ENCODE data around the gene KCNQ1.

The KCNQ1 gene

DNA sequence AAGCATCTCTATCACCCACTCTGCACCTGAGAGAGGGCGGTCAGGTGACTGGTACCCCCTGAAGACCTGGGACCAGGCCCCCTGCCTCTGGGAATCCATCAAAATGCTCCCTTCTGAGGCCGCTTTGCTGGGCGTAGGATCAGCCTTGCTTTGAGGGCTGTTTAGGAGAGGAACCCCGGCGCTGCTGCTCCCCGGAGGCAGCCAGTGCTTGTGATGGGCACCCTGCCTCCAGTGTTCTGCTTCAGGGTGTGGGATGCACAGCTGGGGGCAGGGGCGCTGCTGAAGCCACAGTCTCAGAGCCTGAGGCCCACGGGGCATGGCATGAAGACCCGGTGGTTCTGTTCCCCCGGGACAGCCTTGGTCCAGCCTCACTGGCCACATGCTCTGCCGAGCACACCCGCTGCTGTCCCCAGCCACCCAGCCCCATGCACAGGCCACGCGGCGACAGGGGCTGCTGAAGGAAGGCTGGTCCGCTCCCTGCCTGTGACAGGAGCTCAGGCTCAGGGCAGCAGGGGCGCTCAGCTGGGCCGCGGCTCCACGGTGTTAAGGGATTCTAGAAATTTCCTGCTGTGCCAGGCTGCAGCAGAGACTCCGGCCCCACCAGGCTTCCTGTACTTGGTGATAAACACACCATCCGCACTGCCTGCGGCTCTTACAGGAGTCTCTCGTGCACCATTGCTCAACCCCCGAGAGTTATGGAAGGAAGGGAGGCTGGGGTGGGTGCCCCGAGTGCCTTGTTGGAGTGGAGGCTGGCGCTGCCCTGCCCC lies 91.0 kb downstream of the KCNQ1 start:
- peak; percentile 16 for DNase-seq

DNA sequence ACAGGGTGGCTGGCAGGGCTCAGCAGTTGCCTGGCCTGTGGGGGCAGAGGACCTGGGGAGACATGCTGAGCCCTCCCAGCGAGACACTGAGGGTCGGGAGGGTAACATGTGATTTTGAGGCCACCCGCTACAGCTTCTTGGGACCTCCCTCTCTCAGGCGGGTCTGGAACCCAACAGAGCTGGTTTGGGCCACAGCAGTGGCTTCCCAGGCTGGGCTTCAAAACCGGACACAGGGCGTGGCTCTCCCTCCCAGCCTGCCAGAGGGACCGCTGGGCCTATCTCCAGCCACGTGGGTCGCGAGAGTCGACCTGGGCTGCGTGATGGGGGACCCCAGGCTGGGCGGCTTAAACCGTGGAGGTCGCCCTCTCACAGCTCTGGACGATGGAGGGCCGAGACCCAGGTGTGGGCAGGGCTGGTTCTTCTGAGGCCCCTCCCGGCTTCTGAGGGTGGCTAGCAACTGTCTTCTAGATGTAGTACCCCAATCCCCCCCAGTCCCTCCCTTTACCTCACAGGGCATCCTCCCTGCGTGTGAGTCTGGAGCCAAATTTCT lies 91.7 kb downstream of the KCNQ1 start:
- peak; percentile 10 for DNase-seq

DNA sequence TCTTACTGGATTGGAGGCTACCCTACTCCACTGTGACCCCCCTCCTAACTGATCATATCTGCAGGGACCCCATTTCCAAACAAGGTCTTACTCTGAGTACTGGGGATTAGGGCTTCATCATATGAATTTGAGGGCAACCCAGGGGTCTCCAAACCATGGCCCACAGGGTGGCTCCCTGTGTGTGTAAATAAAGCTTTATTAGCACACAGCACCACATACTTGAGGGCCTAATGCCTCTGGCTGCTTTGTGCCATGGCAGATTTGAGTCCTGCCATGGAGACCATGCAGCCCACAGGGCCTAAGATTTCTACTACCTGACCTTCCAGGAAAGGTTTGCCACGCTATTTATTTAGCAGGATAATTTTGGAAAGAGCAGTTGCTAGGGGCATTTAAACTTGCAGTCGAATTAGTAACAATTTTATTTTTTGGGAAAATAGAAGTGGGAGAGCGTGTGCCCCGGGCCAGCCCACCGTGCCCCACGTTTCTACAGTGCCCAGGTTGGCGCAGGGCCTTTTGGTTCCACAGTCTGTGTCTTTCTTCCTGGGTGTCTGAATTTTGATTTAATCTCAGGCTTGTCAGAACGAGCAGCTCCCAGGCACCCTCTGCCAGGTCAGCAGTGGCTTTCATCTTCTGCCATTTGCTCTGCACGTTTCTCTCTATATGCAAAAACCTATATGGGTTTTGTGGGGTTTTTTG lies 92.3 kb downstream of the KCNQ1 start:
- peak; percentile 5 for DNase-seq

DNA sequence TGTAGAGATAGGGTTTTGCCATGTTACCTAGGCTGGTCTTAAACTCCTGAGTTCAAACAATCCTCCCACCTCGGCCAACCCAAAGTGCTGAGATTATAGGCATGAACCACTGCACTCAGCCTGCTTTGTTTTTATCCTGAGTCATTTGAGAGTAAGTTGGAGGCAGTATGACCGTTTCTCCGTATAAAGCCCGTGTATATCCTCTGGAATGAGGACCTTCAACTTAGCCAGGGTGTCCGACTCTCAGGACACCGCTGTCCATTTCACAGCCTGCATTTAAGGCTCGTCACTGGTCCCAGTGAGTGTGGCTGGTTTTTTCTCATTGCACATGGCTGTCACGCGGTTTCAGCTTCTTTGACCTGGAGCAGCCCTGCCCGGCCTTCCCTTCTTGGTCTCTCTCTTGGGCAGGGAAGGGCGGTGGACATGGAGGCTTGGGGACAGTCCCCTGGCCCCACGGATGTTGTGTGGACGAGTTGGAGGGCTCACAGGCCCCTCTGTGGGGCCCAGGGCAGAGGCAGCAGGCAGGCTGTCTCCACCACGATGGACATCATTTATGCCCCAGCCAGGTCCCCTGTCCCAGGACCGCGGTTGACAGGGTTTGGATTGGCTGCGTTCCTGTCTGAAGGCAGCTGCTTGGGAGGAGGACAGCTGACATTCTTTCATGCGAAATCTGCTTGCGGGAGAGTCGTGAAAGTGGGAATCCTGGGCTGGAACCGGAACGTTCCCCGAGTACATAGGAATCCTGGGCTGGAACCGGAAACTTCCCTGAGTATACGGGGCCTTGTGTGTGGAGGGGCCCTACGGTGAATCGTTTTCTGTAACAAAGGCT lies 93.3 kb downstream of the KCNQ1 start:
- DNase-seq, result peak; percentile 75

DNA sequence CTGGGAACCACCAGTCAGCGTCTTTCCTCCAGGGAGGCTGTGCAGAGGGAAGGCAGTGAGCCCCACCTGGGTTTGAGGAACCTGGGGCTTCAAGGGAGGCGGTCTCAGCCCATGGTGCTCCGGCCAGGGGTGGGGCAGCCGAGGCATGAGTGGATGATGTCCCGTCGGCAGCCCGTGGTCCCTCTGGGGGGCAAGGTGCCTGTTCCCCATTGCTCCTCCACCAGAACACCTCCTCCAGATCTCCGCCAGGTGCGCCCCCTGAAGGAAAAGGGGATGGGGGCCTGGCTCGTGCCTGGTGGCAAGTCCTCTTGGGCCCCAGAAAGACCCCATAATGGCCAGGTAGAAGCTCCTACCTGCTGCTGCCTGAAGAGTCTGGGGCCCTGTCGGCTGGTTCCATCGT lies 94.1 kb downstream of the KCNQ1 start:
- peak; percentile 15 for DNase-seq

DNA sequence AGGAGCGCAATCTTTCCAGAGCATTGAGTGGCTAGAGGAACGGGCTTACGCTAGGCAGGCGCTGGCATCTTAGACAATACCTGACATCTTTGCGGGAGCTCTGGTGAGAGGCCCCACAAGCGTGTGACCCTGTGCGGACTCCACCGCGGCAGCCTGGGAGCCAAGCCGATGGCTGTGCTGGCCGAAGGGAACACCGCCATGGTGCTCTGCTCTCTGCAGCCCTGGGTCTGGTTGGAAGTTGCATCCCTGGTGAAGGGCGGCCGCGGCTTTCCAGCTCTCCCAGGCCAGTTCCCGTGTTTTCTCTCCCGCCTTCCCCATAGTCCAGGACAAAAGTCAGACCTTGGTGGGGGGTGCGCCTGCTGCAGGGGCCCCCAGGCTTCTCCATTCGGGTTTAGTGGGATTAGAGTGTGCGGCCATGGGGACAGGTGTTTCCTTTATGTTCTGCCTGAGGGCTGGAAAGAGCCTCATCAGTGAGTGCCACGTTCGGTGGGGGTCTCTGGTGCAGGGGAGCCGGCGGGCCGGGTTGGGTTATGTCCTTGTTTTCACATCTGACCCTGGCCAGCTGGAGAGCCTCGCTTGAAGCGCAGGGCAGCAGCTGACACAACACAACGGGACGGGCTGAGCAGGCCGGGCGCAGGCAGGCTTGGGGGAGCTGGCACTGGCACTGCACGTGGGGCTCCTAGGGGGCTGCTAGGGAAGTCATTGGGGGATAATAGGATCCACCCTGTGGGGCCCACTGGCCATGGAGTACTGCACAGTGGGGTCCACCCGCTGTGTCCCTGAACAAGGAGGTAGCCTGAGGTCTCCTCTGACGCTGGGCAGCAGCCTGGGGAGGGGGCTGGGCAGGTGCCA lies 94.8 kb downstream of the KCNQ1 start:
- DNase-seq, result peak; percentile 66

DNA sequence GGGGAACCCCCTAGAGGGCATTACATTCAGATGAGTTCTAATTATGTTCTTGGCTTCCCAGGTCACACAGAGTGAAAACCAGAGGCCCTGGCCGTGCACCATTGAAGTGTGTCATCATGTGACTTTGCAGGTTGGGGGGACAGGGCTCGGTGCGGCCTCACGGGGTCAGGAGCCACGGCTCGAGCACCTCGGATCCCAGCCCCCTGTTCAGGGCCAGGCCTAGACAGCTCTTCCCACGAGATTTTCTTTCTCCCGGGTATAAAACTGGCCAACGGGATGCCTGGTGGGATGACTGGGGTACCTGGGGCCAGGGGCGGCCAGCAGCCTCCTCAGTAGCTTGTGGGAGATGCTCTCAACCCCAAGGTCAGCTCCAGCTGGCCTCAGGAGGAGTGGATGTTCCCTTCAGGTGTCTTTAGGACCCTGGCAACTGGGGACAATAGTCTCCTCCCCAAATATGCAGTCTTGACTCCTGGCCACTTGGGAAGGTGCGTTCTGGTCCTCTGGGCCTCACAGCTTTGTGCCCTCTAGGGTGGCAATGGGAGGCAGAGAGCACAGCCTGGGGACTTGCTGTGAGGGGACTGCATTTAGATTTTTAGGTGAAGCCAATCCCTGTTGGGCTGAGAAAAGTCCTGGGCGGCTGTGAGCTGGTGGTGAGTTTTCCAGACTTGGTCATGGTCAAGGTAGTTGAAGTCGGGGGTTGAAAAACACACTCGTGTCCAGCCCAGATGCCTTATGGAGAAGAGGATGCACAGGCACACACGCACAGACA lies 95.6 kb downstream of the KCNQ1 start:
- peak; percentile 15 for DNase-seq

DNA sequence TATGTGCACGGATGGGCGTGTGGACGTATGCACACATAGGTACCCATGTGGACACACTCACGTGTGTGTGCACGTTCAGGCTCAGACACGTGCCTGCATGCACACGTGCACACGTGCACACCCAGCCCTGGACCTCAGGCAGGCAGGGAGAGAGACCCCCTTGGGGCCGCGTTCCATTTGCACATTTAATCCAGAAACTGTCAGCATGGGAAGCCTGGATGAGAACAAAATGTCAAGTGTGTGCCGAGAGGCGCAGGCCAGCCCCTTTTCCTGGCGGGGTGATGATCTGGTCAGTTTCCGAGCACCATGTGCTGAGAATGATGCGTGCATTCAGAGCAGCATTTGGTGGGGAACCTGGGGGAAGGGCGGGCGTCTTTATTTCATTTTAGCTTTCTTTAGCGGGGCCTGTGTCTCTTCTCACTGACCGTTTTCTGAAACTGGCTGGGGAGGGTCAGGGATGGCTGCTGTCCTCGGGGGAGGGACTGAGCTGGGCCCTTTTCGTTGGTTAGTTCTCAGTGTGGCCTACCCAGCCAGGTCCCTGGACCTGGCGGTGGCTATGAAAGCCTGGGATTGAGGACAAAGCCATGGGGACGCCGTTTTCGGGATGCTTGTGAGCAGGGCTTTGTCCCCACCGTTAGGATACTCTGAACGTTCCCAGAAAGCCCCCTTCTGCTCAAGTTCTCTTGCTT lies 96.3 kb downstream of the KCNQ1 start:
- DNase-seq, result peak; percentile 25

DNA sequence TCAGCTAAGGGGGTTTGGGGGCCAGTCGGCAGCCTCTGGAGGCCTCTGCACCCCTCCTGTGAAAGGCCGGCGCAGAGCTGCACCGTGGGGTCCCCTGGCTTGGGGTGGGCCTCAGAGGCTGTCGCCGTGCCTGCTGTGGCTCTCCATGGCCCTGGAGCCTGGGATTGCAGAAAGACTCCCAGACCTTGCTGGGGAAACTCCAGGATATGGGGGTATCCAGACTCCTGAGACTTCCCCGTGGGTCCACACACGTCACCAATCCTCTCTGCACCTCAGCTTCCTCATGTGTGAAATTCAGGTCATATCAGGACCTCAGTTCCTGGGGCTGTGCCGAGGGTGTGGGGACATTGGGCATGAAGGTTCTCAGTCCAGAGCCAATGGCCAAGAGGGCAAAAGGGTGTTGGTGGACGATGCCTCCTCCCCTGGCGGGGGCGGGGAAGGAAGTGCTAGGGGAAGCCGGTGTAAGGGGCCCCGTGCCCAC lies 97.1 kb downstream of the KCNQ1 start:
- peak; percentile 11 for DNase-seq

DNA sequence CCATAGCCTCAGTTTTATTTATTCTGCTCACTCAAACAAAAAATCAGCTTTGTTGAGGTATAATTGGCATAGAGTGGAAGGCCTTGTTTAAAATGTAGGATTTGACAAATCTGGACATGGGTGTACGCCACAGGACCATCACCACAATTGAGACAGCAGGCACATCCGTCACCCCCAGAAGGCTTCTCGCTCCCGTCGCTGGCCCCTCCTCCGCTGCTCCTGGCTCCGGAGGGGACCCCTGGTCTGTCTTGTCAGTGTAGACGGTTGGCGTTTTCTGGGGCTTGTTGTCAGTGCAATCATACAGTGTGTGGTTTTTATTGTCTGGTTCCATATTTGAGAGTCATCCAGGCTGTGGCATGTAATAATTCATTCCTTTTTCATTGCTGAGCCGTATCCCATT lies 97.6 kb downstream of the KCNQ1 start:
- DNase-seq, result peak; percentile 5

DNA sequence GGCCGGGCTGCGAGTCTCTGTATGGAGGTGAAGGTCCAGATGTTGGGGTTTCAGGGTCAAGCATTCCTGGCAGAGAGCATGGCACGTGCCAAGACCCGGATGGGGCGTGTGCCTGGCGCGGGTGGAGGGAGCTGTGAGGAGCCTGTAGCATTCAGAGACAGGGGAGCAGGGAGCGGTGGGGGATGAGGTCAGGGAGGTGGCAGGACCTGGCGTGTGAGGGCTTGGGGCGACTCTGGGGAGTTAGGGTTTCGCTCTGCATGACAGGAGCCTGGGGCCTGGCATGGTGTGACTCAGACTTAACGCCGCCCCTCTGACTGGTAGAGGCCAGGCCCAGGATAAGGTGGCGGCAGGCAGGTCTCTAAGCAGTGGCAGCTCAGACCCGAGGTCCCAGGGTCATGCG lies 103.0 kb downstream of the KCNQ1 start:
- peak; percentile 10 for DNase-seq

DNA sequence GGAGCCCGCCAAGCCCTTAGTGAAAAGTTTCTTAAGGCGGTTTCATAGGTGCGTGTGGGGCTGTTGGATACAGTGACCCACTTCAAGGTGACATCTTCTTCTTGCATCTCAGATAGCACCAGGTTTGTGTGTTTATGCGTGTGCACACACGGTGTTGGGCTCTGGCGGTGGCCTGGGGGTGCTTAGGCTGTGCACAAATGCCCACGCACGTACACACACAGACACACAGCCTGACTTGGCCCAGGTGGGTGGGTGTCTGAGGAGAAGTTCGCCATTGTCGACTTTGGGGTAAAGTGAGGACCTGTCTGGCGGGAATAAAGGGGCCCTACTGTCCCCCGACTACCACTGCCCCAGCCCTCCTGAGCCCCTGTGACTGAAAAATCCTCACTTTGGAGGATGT lies 103.8 kb downstream of the KCNQ1 start:
- DNase-seq, result peak; percentile 3

DNA sequence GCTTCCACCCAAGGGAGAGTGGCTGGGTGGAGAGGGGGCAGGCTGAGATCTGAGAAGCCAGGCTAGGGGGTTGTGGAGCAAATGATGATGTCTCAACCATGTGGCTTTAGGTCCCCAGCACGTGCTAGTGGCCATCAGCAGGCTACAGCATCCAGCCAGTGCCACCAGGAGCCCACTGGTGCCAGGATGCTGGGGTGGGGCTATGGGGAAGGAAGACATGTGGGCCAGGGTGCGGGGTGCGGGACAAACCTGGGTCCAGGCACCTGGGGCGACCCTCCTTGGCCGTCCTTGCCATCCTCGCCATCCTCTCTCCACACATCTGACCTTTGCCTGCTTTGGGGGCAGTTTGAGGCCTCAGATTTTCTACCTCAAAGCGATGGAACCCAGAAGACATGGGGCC lies 104.3 kb downstream of the KCNQ1 start:
- DNase-seq, result peak; percentile 7

DNA sequence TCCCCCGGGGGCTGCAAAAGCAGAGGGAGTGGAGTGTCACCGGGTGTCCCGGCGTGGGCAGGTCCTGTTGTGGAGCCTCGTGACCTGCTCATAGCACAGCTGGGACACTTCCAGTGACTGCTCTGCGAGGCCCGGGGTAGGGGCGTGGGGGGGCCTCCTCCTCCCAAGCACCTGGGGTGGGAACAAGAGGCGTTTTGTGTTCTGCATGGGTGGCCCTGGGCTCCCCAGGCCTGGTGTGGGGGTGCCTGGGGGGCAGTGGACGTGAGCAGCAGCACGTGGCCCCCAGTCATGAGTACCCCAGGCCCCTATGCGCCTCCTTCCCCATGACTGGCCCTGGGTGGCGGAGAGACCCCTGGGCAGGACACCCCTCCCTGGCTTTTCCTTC lies 104.7 kb downstream of the KCNQ1 start:
- DNase-seq, result peak; percentile 20

DNA sequence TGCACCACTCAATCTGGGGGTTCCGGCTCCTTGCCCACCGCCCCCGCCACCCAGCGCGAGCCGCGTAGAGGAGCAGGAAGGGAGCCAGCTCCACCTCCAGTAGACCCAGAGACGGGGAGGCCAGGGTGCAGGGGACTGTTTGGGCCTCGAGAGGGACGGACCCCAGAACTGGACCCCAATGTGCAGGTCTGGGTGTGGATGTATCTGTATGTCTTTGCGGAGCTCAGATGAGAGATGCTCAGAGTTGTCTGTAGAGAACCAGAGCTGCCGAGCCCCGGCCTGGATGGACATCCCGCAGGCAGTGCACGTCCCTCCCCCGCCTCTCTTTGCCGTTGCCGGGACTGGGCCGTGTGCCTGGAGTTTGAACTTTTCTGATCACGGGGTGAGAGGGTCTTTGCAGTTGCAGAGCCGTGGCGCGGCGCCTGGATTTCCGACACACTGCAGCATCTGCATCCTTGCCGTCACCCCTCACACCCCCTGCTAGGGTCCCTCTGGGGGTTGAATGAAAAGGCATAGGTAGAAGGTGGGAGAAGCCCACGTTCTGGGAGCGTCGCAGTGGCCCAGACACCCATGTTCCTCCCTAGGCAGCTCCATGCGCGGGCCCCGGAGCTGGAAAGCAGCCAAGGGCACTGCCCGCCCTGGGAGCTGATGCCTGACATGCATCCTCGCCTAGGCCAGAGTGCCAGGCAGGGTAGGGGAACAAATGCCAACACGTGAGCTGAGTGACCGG lies 105.2 kb downstream of the KCNQ1 start:
- peak; percentile 72 for DNase-seq

DNA sequence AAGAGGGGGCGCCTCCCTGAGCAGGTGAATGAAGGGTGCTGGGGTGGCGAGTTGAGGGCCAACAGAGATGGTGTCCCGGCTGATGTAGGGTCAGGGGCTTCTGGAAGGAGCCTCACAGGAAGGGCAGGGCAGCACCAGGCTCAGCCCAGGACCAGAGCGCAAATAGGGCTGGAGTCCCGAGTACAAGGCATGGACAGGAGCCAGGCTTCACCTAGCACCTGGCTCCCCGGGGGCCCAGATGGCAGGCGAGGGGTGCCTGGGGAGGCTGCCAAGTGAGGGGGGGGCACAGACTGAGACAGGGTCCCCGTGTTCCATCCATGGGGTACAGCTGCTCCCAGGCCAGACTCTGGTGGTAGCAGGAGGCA lies 105.8 kb downstream of the KCNQ1 start:
- DNase-seq, result peak; percentile 17

DNA sequence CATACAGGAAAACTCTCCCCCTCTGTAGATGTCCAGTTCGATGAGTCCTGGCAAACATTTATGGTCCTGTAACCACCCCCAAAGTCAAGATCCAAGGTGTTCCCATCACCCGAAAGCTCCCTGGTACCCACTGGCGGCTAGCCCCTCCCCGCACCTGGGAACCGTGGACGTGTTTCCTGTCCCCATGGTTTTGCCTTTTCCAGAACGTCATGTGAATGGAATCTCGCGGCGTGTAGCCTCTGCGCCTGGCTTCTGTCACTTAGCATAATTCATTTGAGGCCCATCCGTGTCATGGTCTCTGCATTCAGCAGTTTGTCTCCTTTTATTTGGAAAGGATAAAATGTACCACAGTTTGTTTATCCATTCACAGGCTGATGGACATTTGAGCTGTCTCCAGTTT lies 106.3 kb downstream of the KCNQ1 start:
- peak; percentile 37 for DNase-seq

DNA sequence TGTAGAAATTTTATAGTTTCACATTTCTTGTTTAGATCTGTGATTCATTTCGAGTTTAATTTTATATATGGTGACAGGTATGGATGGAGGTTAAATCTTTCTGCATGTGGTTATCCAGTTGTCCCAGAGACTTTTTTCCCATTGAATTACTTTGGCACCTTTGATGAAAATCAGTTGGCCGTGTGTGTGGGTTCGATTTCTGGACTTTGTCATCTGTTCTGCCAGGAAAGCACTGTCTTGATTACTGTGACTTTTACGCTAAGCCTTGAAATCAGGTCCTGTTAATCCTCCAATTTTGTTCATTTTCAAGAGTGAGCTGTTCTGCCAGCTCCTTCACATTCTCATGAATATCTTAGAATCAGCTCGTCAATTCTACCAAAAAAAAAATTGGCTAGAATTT lies 107.4 kb downstream of the KCNQ1 start:
- DNase-seq, result no peak

DNA sequence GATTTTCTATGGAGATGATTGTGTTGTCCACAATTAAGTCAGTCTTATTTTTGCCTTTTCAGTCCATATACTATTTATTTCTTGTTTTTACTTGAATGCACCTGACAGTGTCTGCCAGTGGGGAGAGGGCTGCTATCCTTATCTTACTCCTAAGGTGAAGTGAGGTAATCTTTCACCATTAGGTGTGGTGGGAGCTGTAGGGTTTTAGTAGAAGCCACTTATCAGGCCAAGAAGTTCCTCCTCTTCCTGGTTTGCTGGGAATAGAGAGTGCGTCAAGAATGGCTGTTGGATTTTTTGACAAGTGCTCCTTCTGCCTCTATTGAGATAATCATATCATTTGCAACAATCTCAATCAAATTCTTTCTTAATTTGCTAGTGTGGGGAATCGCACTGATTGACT lies 108.4 kb downstream of the KCNQ1 start:
- no peak for DNase-seq

DNA sequence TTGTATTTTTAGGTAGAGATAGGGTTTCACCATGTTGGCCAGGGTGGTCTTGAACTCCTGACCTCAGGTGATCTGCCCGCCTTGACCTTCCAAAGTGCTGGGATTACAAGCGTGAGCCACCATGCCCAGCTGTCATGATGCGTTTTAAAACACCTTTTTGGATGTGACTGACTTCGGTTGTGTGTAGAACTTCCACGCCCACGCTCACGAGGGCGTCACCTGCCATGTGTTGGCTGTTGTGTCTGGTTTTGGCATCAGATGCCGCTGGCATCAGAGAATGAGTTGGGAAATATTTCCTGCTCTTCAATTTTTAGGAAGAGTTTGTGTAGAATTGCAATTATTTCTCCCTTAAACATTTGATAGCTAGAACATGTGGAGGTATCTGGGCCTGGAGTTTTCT lies 109.1 kb downstream of the KCNQ1 start:
- DNase-seq, result peak; percentile 13

All from right hindlimb (tissue), 1 donor.